ENCODE results near the gene HPSE2.

Gene HPSE2

DNA sequence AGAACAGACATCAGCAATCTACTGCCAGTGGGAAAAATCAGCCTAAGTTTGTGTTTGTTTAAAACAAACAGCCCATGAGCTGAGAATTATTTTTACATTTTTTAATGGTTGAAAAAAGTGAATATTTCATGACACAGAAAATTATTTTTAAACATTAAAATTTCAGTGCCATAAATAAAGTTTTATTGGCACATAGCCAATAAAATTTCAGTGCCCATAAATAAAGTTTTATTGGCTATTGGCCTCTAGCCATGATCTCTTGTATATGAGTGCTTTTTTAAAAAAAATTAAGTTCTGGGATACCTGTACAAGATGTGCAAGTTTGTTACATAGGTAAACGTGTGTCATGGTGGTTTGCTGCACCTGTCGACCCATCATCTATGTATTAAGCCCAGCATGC, 305.9 kb downstream of the HPSE2 start:
- TF ChIP-seq POLR2AphosphoS5 (IDR thresholded peaks at IDR 0.05; ENCODE audit: low read depth, low read length) (no peak), POLR2A (IDR thresholded peaks at IDR 0.05; ENCODE audit: low read depth, low read length) (no peak), TAF1 (IDR thresholded peaks at IDR 0.05; ENCODE audit: borderline replicate concordance, low read depth, low read length) (no peak)
- no peak for FAIRE-seq
- DNase-seq (ENCODE audit: insufficient read length): no peak

DNA sequence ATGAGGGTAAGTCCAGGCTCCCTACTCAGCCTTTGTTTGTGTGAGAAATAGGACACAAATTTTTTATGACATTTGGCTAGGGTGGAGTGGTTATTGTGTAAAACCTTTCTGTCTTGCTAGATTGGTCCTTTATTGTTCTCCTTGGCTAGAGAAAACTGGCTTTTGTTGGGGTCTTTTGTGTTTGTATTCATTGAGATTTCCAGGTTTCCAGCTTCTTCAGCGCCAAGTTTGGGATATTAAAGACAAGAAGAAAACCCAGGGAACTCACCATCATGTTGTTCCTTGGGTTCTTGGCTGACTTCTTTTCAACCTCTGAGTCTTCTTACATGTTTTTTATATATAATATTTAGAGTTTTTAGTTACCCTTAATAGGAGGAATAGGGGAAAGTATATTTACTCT, 310.0 kb downstream of the HPSE2 start:
- TF ChIP-seq POLR2A (IDR thresholded peaks at IDR 0.05; ENCODE audit: low read depth, low read length): no peak
- TF ChIP-seq POLR2AphosphoS5 (IDR thresholded peaks at IDR 0.05; ENCODE audit: low read depth, low read length): no peak
- TF ChIP-seq TAF1 (IDR thresholded peaks at IDR 0.05; ENCODE audit: borderline replicate concordance, low read depth, low read length): no peak
- DNase-seq (ENCODE audit: insufficient read length): no peak
- no peak for FAIRE-seq

DNA sequence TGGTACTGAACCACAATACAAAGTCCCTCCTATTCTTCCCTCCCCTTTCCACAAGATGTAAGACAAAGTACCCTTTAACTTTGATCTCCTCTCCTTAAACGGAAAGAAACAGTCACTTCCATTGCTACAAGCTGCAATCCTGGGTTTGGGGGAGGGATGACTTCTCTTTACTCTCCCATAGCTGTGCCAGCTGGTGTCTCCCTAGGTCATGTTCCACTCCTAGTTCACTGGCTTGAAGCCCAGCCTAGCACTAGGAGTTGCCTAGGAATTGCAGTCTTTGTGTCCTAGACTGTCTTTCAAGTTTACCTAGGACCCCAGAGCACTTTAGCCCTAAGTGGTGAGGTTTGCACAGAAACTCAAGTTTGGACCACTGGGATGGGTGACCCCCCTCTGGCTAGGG, 311.1 kb downstream of the HPSE2 start:
- TF ChIP-seq TAF1 (IDR thresholded peaks at IDR 0.05; ENCODE audit: borderline replicate concordance, low read depth, low read length) (no peak), POLR2AphosphoS5 (IDR thresholded peaks at IDR 0.05; ENCODE audit: low read depth, low read length) (no peak), POLR2A (IDR thresholded peaks at IDR 0.05; ENCODE audit: low read depth, low read length) (no peak)
- no peak for FAIRE-seq
- no peak for DNase-seq (ENCODE audit: insufficient read length)

GRCh38 chr10:98921316-98921715, 314.3 kb downstream of the HPSE2 start:
- DNase-seq (ENCODE audit: insufficient read length): no peak
- TF ChIP-seq TAF1 (IDR thresholded peaks at IDR 0.05; ENCODE audit: borderline replicate concordance, low read depth, low read length) (no peak), POLR2AphosphoS5 (IDR thresholded peaks at IDR 0.05; ENCODE audit: low read depth, low read length) (no peak), POLR2A (IDR thresholded peaks at IDR 0.05; ENCODE audit: low read depth, low read length) (no peak)
- FAIRE-seq: no peak

GRCh38 chr10:98920807-98921206, 314.8 kb downstream of the HPSE2 start:
- FAIRE-seq (no peak), DNase-seq (ENCODE audit: insufficient read length) (no peak)
- TF ChIP-seq POLR2AphosphoS5 (IDR thresholded peaks at IDR 0.05; ENCODE audit: low read depth, low read length) (no peak), POLR2A (IDR thresholded peaks at IDR 0.05; ENCODE audit: low read depth, low read length) (no peak), TAF1 (IDR thresholded peaks at IDR 0.05; ENCODE audit: borderline replicate concordance, low read depth, low read length) (no peak)

GRCh38 chr10:98920360-98920759, 315.3 kb downstream of the HPSE2 start:
- TF ChIP-seq TAF1 (IDR thresholded peaks at IDR 0.05; ENCODE audit: borderline replicate concordance, low read depth, low read length) (no peak), POLR2AphosphoS5 (IDR thresholded peaks at IDR 0.05; ENCODE audit: low read depth, low read length) (no peak), POLR2A (IDR thresholded peaks at IDR 0.05; ENCODE audit: low read depth, low read length) (no peak)
- DNase-seq (ENCODE audit: insufficient read length) (no peak), FAIRE-seq (no peak)

GRCh38 chr10:98919899-98920298, 315.8 kb downstream of the HPSE2 start:
- no peak for TF ChIP-seq POLR2AphosphoS5 (IDR thresholded peaks at IDR 0.05; ENCODE audit: low read depth, low read length)
- TF ChIP-seq TAF1 (IDR thresholded peaks at IDR 0.05; ENCODE audit: borderline replicate concordance, low read depth, low read length): no peak
- no peak for TF ChIP-seq POLR2A (IDR thresholded peaks at IDR 0.05; ENCODE audit: low read depth, low read length)
- FAIRE-seq: no peak

GRCh38 chr10:98917828-98918227, 317.8 kb downstream of the HPSE2 start:
- no peak for FAIRE-seq
- TF ChIP-seq TAF1 (IDR thresholded peaks at IDR 0.05; ENCODE audit: borderline replicate concordance, low read depth, low read length) (no peak), POLR2AphosphoS5 (IDR thresholded peaks at IDR 0.05; ENCODE audit: low read depth, low read length) (no peak), POLR2A (IDR thresholded peaks at IDR 0.05; ENCODE audit: low read depth, low read length) (no peak)
- DNase-seq (ENCODE audit: insufficient read length): no peak

More at GRCh38 chr10:98919899-98920298, 315.8 kb downstream of the HPSE2 start:
- no peak for DNase-seq (ENCODE audit: insufficient read length)

DNA sequence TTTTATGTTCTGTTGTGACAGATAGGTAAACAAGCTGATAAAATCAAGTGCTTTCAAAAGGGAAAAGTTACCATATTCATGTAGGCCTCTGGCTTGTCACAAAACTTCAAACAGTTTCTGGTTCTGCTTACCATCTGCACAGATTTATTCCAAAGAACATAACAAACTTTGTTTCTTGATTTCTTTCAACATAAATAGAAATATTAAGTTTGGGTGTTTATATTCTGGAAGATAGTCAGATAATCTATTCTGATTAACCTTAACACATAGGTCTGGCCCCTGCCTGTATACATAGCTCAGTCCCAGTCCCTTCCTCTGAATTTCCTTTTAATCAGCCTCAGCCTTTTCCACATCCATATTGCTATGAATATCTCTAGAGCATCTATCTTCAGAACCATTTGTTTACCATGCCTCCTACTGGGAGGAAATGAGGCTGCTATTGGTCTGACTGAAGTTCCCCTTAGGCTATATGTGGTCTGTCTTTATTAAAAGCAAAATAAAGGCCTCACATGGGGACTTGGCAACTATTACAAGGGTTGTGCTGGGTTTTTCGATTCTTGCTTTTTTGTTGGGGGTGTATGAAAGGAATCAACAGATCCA, 319.0 kb downstream of the HPSE2 start:
- no peak for TF ChIP-seq POLR2A (IDR thresholded peaks at IDR 0.05; ENCODE audit: low read depth, low read length)
- TF ChIP-seq POLR2AphosphoS5 (IDR thresholded peaks at IDR 0.05; ENCODE audit: low read depth, low read length): no peak
- TF ChIP-seq TAF1 (IDR thresholded peaks at IDR 0.05; ENCODE audit: borderline replicate concordance, low read depth, low read length): no peak
- DNase-seq (ENCODE audit: insufficient read length) (no peak), FAIRE-seq (no peak)

- no peak for FAIRE-seq
- no peak for DNase-seq (ENCODE audit: insufficient read length)
- no peak for TF ChIP-seq POLR2AphosphoS5 (IDR thresholded peaks at IDR 0.05; ENCODE audit: low read depth, low read length)
- TF ChIP-seq TAF1 (IDR thresholded peaks at IDR 0.05; ENCODE audit: borderline replicate concordance, low read depth, low read length): no peak
Measured at GRCh38 chr10:98915911-98916310, 319.7 kb downstream of the HPSE2 start.

DNA sequence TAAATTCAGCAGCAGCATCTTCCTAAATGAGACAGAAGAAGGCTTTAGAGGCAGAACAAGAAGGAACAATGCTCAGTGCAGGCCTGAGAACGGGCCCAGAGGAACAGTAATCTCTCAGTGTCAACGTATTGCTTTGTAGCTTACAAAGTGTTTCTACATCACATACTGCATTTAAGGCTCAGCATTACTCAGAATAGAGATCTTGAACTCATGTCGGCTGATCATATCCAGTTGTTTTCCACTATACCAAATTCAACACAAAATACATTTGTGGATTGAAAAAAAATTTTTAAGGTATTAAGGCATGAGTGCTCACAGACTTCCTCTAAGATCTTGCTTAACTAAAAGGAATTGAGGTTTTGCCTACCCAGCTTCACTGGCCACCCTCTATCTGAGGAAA, 325.1 kb downstream of the HPSE2 start:
- DNase-seq (ENCODE audit: insufficient read length) (no peak), FAIRE-seq (no peak)
- TF ChIP-seq POLR2AphosphoS5 (IDR thresholded peaks at IDR 0.05; ENCODE audit: low read depth, low read length) (no peak), TAF1 (IDR thresholded peaks at IDR 0.05; ENCODE audit: borderline replicate concordance, low read depth, low read length) (no peak), POLR2A (IDR thresholded peaks at IDR 0.05; ENCODE audit: low read depth, low read length) (no peak)

DNA sequence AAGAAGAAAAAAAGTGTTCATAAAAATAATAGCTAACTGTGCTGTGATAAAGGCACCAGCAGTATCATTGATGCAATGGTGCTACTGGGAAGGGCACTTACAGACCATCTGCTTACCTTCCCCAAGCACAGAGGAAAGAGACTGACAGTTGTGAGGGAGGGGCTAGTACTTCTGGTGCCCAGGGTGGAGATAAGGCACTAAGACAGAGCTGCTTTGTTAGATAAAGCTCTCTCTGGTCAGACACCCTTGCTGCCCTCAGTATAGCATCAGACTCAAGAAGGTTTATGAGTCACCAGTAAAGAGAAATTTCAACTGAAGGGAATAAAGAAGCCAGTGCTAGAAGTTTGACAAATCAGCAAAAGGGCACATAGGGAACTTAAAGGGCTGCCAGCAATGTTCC, 325.6 kb downstream of the HPSE2 start:
- no peak for DNase-seq (ENCODE audit: insufficient read length)

More for the DNA sequence above, 325.6 kb downstream of the HPSE2 start:
- TF ChIP-seq TAF1 (IDR thresholded peaks at IDR 0.05; ENCODE audit: borderline replicate concordance, low read depth, low read length): no peak
- no peak for TF ChIP-seq POLR2A (IDR thresholded peaks at IDR 0.05; ENCODE audit: low read depth, low read length)
- no peak for TF ChIP-seq POLR2AphosphoS5 (IDR thresholded peaks at IDR 0.05; ENCODE audit: low read depth, low read length)
- FAIRE-seq: no peak
